Mesenteric fat pad (tissue), 1 donor: Measurements from ENCODE around the gene C2orf81. TPM values are rescaled to one million over a fixed set of nuclear protein-coding genes. Genes with fewer than 3 reads are reported as not detected.
"Not testable (repeated sequence)": the region's sequence is repeated elsewhere in the genome, so short reads cannot be mapped to it uniquely, and the experiment has no call there.

Experiments
- DNase-seq: peaks from one replicate; pipeline ENCODE4 v3.0.0-alpha.2; 2020; ENCODE audit warnings: low spot score
- total RNA-seq: library from RNA; stranded (reverse); fragmentation: NEBNext Ultra II Directional; extraction: Animal tissue kit (Norgen Biotek cat#: 25700); gene quantifications from one replicate; pipeline ENCODE4 v1.2.1, GENCODE V29; 2021
- donor health status: DM: yes; HTN: yes; CAD: no.

C2orf81 gene
- total RNA-seq, 1 donor from 2014 or later = 1.1 TPM

- DNase-seq = no peak
These were observed 23.3 kb upstream of the C2orf81 start for GRCh38 chr2:74444498-74445318.

DNA sequence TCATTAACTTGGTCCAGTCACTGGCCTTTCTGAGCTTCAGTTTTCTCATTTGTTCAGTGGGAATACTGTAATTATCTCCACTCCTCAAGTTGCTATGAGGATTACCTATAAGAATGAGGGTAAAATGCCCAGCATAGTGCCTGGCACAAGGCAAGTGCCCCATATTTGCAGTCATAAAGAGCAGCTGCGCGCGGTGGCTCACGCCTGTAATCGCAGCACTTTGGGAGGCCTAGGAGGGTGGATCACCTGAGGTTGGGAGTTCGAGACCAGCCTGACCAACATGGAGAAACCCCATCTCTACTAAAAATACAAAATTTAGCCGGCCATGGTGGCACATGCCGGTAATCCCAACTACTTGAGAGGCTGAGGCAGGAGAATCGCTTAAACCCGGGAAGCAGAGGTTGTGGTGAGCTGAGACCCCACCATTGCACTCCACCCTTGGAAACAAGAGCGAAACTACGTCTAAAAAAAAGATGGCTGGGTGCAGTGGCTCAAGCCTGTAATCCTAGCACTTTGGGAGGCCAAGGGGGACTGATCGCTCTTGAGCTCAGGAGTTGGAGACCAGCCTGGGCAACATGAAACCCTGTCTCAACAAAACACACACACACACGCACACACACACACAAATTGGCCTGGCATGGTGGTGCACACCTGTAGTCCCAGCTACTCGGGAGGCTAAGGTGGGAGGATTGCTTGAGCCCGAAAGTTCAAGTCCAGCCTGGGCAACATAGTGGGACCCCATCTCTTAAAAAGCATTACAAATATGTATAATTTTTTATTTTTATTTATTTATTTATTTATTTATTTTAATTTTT lies 21.3 kb upstream of the C2orf81 start:
- DNase-seq = not testable (repeated sequence)

DNA sequence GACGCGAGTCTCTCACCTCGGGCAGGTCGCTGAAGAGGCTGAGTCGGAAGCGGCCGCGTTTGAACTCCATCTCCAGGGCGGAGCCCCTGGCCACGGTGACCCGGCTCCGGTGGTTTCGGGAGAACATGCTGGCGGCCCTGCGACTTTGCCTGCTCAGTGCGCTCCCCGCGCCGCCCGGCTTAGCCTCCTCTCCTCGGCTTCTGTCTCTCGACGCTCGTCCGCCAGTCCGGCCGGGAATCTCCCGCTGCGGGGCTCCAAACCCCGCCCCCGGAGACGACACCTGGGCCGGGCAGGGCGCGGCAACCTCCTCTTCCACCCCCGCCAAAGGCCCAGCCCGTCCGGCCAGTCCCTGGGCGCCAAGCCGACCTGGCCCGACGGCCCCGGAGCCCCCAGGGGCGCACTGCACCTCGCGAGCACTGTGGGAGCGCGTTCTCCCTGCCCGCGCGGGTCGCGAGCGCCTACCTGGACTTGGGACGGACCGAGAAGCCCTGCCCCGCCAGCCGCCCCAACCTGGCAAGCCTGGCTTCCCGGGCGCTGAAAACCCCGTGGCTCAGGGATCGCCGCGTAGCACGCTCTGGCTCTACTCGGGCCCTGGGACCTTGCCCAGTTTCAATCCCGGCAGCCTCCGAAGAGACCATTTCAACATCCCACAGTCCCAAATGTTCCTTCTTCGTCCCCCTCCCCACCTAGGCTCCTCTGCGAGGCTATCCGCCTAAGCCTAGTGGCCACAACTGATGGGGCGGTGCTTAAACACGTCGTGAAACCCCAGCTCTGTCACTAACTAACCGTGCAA lies 20.5 kb upstream of the C2orf81 start, which contains the start of gene RTKN:
TSS of gene RTKN (minus strand) at position 248 of the 793 bp plus-strand sequence. CDS start at position 127, 121 bp downstream.
- peak; percentile 91 for DNase-seq

GRCh38 chr2:74441170-74441689 lies 19.8 kb upstream of the C2orf81 start:
- no peak for DNase-seq

DNA sequence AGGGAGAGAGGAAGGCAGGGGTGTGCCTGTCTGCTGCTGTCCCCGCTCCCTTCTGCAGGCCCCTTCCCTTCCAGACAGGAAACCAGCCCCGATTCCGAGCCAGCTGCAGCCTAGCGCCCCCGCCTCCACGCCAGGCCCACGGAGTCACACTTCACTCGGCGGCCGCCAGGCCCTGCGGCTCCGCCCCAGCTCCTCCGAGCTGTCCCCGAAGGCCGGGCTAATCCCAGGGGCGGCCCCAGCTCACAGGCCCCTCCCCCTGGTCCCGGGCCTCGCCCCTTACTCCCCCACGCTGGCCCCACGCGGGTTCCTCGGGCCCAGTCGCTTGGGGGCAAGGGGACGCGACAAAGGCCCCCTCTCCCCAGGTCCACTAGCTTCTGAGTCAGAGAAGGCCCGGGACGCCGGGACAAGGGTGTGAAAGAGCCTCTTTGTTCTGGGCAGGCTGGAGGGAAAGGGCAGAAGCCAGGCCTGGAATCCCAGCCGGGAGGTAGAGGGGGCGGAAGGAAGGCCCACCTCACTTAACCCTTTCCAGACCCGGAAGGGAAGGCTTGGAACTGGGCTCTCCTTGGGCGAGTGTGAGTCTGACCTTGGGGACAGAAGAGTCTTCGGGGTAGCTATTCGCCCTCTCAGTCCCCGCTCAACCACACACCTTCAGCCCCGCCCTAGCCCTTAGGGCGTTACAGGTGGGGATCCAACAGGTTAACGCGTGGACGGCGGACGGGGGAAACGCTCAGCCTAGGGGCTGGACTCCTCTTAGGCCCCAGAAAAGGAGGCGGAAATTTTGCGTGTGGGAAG lies 19.2 kb upstream of the C2orf81 start:
- peak; percentile 93 for DNase-seq

- DNase-seq = no peak
These were observed 18.5 kb upstream of the C2orf81 start for GRCh38 chr2:74439803-74440377.

DNA sequence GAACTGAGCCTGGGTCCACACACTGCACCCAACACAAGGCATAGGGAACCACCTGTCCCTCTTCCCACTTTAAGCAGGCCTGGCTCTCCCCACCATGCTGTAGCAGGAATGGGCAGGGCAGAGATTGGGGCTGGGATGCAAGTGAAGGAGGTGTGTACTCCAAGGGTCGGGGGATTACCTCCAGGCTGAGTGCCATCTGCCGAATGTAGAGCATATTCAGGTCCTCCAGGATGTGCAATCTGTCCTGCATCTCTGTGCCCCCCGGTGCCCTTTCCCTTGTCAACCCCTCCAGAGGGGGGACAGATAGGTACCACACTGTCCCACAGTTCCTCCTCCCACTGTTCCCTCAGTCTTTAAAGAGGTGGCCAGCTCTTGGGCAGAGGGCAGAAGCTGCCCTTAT lies 18.0 kb upstream of the C2orf81 start:
- DNase-seq = no peak

DNA sequence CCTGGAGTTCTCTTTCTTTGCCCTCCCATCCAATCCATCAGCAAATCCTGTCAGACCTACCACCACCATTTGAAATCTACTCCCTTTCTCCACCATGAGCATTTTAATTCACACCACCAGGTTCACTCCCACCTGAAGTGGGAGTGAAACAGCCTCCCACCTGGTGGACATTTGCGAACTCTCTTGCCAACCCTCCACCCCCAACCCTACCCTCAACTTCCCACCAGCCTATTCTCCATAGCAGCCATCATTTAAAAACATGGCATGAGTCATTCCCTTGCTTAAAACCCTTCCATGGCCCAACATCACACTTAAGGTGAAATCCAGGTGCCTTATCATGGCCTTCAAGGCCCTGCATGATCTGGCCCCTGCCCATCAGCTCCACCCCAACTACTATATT lies 16.8 kb upstream of the C2orf81 start:
- DNase-seq = no peak

DNA sequence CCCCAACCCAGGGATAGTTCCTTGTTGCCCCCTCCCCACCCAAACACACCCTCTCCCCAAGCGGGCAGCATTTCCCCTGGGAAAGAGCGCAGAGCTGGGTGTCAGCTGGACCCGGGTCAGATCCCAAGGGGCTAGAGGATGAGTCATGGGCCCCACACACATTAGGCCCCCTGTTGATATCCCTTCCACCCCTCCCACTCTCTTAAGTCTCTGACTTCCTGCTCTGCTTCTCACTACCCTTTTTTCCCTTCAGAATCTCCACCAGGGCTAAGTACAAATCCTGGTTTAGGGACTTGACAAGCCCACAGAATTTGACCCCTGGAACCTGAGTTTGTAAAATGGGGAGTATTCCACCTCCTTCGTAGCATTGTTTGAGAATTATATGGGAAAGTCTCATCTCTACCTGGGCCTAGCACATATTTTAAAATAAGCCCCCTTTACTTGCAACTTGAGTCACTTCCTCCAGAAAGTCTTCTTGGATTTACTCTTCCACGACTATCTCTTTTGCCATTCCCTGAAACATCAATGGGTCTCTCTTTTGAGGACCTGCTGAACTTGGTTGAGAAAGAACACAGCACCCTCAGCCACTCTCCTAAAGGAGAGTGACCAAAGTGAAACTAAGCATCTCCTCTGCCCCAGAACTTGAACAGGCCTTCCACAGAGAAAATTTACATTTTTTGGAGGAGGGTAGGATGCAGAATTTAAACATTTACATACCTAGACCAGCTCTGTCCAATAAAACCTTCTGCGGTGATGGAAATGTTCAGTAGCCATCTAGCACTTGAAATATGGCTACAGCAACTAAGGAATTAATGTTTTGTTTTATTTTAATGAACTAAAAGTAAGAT lies 15.7 kb upstream of the C2orf81 start:
- DNase-seq = no peak

DNA sequence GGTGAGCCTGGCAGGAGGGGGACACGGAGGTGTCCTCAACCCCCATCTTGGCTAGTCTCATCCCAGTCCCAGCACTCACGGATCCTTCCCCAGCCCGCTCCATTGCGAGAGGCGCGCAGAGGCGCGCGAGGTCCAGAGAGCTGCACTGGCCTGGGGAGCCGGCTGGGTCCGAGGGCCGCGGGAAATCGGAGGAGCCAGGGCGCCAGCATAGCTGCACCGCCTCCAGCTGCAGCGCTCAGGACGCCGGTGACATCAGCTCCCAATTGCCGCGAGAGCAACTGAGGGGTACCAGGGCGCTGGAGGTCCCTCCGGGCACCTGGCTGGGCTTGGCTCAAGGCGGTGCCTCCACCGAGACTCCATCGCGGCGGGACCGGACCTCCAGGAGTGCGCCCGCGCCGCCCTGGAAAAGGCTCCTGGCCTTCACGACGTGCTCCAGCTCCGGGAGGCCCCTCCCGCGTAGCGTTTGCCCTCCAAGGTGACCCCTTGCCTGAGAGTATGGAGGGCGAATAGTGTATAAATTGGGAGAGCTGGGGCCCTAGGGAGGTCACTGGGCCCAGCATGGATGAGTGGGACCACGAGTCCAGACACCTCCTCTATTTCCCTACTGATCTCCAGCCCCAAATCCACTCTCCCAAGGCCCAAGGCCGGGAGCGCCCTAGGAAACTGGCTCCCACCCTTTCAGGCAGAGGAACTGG lies 14.8 kb upstream of the C2orf81 start:
- DNase-seq = no peak

DNA sequence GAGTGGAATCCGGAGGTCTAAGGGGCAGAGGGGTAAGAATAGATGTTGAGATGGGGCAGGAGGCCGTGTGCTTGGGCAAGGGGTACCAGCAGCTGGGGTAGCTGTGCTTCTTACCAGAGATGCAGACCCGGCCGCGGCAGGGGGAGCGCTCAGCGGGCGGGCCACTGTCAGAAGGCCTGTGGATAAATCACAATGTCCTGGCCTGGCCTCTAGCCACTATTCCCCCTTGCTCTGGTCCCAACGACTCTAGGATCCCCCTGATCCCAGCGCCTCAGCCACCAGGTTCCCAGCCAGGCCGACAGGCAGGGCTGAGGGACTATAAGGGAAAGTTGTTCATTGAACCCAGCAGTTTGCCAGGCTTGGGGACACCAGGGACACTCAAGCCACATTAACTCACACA lies 9.1 kb upstream of the C2orf81 start:
- no peak for DNase-seq

- no peak for DNase-seq
These were observed 8.3 kb upstream of the C2orf81 start for GRCh38 chr2:74429487-74430451.

- DNase-seq = no peak
These were observed 7.3 kb upstream of the C2orf81 start for GRCh38 chr2:74428675-74429074.

DNA sequence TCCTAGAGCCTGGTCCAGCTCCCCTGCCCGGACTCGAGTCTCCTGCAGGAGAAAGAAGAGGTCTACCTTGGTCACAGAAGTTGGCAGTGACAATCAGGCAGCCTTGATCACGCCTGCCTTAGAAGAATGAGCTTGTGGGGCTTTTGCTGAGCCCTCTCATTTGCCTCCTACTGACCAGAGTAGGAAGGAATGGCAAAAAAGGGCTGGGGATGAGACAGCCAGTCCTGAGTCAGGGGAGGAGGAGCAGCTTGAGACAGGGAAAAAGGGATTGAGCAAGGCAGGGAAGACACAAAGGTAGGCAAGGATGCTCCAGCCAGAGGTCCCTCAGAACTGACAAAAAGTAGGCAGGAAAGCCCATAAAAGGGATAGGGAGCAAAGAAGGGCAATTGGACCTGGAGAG lies 6.1 kb upstream of the C2orf81 start:
- DNase-seq = no peak

- no peak for DNase-seq
These were observed 4.9 kb upstream of the C2orf81 start for GRCh38 chr2:74426181-74426758.

DNA sequence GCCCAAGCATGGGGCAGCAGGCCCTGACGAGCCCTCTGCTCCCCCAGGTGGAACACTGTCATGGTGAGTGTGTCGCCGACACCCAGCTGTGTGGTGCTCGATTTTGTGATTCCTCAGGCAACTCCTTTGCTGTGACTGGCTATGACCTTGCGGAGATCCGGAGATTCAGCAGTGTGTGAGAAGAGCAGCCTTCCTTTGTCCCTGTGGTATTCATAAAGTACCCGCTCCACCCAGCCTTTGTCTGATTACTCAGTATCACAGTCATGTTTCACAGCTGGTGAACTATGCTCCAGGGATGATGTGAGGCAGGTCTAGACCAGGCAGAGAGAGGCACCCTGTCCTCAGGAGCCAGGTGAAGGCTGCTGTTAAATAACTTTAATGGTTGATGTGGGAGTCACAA lies 4.1 kb upstream of the C2orf81 start:
- no peak for DNase-seq

- DNase-seq = no peak
These were observed 3.6 kb upstream of the C2orf81 start for GRCh38 chr2:74424995-74425406.
